Middle frontal gyrus (tissue), 1 donor: ENCODE results near the gene FBN2.
"Not testable (repeated sequence)": the region's sequence is repeated elsewhere in the genome, so short reads cannot be mapped to it uniquely, and the experiment has no call there.

ENCODE experiments used
- DNase-seq: peaks from one replicate; pipeline ENCODE4 v3.0.0-alpha.2; 2015; ENCODE audit warnings: low spot score; ENCODE audit errors: extremely low spot score

The FBN2 gene

DNA sequence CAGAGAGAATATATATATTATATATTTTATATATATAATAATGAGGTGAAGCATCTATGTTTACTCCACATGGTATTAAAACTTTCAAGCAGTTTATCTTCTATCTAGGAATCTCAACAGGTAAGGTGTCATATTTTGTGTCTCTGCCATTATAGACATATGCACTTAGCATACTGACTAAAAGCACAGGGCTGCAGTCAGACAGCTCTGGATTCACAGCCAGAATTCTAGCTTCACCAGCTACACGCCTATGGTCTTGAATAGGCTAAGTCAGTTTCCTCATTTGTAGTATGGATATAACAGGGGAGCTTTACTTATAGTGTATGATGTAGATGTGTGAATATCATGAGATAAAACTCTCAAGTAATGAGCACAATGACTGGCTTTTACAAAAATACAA lies 57.9 kb downstream of the FBN2 start:
- DNase-seq = no peak

DNA sequence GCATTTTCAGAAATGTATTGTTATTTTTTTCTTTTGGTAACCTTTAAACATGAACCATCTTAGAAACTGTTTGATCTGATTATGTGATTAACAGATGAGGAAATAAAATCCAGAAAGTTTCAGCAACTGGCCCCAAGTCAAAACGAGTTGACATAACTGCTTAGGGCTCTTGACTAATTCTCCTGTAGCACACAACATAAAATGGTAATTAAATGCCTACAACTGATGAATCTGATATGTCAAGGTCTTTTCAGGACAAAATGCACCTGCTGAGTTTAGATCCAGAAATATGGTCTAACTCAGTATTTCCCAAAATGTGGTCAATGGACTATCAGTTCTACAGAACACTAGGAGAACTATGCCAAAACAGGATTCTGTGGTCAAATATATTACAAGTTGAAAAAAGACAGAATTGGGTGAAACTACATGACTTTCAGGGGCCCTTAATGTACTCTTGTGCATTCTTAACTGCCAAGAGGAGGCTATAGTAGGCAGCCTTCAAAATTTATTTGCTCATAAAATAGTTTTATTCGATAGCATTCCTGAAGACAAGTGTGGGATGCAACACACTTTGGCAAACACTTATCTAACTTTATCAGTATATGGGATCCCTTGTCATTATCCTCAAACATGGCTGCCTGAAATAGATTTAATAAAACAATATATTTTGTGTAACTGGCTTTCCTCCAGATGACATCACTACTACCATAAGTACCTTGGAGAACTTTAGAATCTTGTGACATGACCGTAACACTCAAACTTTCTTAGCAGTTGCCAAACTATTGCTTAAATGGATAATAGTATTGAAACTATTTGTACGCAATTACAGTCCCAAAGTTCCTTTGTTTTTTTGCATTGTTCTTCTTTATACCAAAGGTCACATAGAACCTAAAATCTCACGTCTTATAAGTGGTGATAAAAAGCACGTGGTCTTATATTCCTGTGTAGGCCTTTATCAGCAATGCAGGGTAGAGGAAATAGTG lies 59.4 kb downstream of the FBN2 start:
- no peak for DNase-seq

DNA sequence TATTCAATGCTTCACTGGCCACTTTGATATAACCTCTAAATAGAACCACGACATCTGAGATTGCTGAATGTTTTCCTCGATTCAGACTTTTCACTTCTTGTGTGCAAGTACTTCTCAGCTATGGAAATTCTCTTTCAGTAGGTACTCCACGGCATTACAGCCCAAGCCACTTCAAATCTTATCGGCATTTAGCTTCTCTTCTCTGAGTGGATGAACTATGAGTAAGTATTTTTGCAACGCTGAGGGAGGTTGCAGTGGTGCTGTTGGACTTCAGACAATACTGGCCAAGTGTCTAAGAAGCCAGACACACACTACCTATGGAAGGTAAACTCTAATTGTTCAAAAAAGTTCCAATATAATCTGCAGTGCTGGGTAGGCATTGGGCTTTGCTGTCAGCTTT lies 60.1 kb downstream of the FBN2 start:
- DNase-seq = no peak

DNA sequence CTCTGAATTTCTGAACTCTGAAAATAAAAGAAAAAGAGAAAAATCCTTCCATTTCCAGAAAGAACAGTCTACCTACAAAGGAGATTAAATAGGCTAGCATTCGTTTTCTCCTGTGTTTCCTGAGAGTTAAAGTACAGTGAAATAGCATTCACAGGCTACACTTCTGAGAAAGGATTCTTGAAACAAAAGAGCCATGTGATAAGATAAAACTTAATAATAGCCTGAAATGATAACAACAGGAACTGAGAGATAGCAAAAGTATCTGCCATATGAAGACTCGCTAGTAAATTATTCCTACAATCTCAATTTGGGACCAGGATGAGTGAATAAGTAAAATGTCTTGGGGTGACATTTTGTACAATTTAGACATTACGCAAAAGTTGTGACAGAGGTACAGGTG lies 62.4 kb downstream of the FBN2 start:
- DNase-seq = no peak

DNA sequence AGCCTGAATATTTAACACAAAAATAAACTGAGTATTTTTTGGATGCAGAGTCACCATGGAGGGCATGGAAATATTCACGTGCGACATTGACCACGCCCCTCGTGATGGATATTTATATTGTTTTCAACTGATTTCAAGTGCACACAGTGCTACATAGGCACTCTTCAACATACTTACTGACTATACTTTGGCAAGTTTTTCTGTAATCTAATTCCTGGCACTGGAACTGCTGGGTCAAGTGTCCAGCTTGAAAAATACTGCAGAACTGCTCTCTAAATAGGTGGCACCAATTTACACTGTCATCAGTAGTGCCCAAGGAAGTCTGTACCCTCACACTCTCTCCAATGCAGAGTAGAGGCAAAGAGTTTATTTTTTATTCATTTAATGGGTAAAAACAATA lies 65.1 kb downstream of the FBN2 start:
- DNase-seq = no peak

DNA sequence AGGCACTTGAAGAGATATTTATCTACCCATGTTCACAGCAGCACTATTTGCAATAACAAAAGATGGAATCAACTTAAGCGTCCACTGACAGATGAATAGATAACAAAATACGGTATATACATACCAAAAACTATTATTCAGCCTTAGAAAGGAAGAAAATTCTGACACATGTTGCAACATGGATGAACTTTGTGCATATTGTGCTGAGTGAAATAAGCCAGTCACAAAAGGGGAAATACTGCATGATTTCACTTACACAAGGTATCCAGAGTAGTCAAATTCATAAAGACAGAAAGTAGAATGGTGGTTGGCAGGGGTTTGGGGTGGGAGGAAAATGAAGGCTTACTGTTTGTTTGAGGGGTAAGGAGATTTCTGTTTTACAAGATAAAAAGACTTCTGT lies 66.0 kb downstream of the FBN2 start:
- no peak for DNase-seq

DNA sequence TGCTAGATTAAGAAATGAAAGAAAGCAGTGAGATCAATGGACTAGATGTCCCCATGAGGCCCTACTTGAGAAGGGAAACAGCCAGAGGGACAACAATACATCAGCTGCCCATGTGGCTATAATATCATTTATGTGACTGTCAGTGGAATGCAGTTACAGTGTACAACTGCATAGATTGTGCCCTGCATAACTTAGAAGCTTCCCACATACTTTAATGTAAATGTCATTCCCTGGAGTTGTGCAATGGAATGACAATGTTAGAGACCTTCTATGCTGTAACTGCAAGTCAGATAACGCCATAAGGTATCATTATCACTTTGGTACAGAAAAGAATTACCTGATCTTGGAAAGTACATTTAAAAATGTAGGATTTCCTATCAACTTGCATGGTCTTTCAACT lies 67.4 kb downstream of the FBN2 start:
- no peak for DNase-seq

DNA sequence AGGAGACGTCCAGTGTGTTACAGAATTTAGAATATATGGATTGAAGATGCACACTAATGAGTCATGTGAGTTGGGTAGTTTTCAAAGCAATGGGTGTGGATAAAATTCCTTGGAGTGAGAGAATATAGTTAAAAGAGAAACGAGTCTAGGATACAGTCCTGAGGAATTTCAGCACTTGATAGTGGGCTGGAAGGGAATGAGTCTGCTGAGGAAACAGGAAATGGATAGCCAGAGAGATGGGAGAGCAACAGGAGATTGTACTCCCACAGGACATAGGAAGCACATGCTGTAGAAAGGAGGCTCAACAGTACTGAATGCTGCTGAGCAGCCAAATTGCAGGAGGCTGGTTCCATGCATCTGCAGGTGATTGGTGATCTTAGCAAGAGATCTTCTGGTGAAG lies 68.1 kb downstream of the FBN2 start:
- DNase-seq = no peak

DNA sequence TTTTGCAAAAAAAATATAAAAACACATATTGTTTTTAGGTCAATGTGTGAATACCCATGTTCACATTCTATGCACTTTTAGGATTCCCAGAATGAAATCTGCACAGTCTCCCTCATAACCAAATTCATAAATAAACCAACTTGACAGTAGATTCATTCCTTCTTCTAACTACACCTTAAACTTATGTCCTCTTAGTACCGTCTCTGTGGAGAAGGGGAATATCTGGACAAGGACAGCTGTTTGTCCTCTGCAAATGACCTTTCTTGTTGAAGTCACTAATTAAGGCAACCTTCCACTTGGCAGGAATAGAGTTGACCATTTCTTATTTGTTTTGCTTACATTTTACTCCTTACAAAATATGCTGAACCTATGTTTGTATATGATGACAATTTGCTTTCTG lies 71.1 kb downstream of the FBN2 start:
- no peak for DNase-seq

DNA sequence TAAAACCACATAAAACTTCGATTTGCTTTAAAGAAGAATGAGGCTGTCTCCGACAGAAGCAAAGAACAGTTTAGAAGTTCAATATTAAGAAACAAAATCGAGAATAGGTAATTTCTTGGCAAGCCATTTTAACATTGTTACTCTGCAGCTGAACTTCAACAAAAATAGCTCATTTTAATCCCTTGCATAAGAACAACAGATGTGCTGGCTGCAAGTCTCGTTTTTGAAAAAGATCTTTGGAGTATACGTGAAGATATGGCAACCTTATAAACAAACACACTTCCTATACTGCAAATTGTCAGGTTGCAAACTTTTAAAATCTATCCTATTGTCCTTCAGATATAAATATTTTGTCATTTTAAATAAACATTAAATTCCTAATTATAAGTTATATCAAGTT lies 71.5 kb downstream of the FBN2 start:
- no peak for DNase-seq

DNA sequence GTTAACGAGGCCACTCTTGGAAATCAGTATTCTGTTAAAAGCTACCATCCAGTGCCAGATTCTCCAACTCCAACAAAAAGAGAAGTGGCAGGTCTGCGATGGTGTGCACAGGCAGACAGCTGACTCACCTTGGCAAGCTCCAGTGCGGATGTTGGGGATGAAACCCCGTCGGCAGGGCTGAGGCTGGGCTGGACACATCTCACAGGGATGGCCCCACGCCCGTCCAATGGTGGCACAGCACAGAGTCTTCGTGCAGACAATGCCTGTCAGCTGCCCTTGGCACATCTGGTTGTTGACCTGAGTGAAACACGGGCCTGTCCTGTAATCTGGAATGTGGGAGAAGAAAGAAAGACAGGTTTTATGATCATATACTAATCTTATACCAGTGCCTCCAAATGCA lies 73.4 kb downstream of the FBN2 start:
- DNase-seq = no peak

DNA sequence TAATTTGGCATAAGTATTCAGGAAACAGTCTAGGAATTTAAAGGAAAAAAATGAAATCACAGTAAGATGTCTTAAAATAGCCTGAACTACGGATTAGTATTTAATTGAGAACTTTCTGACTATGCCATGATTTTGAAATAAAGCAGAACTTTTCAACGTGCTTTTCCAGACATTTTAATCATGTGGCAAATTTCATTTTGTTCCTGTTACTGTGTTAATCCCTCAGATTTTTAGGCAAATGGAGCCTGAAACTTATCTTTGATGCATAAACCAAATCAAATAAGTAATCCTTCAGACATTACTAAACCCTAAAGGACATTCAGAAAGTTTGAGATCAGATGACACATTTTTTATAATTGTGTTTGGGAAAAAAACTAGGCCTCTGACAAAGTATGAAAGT lies 75.7 kb downstream of the FBN2 start:
- DNase-seq = no peak

DNA sequence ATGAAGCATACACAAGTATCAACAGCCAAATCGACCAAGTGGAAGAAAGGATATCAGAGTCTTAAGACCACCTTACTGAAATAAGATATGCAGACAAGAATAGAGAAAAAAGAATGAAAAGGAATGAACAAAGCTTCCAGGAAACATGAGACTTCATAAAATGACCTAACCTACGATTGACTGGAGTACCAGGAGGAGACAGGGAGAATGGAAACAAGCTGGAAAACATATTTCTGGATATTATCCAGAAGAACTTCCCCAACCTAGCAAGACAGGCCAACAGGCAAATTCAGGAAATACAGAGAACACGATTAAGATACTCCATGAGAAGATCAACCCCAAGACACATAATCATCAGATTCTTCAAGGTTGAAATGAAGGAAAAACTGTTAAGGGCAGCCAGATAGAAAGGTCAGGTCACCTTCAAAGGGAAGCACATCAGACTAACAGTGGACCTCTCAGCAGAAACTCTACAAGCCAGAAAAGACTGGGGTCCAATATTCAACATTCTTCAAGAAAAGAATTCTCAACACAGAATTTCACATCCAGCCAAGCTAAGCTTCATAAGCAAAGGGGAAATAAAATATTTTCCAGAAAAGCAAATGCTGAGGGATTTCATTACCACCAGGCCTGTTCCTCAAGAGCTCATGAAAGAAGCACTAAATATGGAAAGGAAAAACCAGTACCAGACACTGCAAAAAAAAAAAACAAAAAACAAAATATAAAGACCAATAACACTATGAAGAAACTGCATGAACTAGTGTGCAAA lies 80.7 kb downstream of the FBN2 start:
- not testable (repeated sequence) for DNase-seq

DNA sequence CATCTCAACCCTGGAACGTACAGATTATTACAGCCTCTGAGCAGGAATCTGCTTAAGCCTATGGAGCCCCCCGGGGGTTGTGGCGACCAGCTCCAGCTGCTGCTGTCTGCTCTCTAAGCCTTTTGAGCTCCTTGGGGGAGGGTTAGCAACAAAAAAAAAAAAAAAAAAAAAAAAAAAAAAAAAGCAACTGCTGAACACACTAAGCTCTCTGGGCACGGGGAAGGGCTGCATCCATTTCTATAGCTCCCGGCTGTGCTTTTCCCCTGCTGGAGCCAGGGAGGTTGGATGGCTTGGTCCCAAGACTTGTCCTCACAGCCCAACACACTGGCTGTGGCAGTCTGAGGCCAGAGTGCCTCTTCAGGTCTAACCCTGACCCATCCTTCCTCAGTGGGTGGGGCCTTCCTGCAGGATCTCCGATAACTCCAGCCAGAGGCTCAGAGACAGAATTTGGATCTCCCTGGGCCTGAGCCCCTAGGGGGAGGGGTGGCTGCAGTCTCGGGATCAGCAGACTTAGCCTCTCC lies 82.1 kb downstream of the FBN2 start:
- DNase-seq = no peak

DNA sequence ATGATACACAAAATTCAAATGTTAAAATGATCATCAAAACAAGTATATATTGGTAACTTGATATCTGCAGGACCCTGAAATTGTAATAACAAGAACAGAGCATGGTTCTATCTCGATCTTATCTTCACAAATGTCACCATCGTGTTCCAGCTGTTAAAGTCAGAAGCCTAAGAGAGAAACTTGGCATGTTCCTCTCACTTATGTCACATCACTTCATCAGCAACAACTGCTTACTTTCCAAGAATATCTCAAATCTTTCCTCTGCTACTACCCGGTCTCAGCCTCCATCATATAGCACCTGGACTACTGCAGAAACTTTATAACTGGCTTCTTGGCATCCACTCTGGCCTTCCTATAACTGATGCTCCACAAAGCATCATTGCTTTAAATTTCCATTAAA lies 84.9 kb downstream of the FBN2 start:
- no peak for DNase-seq

DNA sequence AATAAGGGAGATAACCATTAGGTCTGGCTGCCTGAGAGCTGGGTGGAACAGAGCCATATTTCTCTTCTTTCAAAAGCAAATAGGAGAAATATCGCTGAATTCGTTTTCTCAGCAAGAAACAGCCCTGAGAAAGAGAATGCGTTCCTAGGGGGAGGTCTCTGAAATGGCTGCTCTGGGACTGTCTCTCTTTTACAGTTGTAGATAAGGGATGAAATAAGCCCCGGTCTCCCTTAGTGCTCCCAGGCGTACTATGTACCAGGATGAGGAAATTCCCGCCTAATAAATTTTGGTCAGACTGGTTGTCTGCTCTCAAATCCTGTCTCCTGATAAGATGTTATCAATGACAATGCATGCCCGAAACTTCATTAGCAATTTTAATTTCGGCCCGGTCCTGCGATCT lies 90.8 kb downstream of the FBN2 start:
- not testable (repeated sequence) for DNase-seq

DNA sequence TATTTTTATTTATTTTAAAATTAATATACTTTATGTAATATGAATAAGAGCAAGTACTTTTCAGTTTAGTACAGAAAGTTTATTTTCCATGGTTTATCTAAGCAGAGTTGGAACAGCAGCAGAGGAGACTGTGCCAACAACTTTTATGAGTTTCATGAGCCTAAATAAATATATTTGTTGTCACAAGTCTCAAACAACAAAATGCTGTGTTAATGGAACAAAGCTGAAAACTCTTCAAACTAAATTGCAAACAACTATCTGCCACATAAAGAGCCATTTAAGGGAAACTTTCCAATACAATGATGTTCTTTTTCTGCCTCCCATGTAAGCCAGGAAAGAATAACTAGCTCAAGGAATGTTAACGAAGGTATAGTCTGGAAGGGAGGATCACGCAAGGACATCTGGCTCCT lies 96.1 kb downstream of the FBN2 start:
- no peak for DNase-seq

DNA sequence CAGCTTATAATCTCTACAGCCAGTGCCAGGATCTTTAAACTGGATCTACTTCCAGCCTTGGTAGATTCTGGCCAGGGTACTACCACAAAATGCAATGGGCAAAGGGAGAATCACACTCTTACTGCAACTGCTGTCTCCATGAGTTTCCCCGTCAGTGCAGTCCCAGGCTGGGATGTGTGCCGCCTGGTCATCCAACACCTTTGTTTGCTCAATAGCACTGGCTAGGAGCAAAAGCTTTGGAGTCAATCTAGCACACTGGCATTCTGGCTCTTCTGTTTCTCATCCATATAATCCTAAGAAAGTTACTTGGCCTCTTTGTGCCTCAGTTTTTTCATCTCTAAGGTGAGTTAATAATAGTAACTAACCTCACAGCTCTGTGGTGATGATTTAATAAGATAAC lies 96.9 kb downstream of the FBN2 start:
- DNase-seq = no peak

DNA sequence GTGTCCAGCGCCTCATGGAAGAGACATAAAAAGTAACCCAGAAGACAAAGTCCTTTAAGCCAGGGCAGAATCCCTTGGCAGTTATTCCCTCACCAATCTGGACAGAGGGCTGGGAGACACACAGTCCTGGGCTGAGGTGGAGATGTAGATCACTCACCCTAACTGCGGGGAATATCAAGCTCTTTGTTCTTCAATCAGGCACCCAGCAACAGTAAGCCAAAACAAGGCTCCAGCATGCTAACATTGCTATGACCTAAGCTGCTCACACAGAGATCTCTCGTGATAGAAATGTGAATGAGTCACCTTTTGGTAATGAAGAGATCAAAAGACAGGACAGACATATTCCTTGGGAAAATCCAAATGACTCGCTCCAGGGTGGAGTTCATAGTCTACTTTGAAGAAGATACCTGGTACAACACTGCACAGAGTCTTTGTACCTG lies 101.3 kb downstream of the FBN2 start:
- DNase-seq = no peak

DNA sequence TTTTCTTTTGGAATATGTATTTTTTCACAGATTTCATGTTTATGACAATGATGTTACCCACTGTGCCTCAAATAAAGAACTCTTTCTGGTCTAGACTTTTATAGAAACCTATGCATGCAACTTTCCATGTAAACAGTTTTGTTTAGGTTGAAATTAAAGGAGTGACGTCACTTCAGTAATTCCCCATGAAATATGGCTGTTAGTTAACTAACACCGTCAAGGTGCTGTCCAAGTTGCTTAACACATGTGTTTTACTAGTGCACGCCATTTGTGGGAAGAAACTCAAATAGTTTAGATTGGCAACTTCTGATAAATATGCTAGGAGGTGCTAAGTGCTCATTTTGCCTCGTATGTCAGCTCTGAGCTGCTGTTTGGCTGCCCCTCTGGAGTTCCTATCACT lies 102.2 kb downstream of the FBN2 start:
- no peak for DNase-seq

DNA sequence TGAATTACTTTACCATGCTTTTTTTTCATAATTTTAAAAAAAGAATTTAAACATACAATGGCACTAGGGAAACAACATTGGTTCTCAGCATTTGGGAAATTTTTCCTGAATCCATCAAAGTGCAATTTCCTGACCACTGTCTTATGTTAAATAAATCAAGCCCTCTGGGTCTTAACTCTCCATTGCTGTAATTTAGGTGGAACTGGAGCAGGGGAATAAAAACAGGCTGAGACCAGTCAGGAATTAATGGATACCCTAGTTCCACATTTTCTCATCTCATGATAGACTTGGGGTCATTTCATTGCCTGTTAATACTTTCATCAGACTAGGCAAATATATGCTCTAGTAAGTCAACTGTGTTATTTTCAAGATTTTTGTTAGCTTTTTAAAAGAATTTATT lies 103.1 kb downstream of the FBN2 start:
- no peak for DNase-seq

DNA sequence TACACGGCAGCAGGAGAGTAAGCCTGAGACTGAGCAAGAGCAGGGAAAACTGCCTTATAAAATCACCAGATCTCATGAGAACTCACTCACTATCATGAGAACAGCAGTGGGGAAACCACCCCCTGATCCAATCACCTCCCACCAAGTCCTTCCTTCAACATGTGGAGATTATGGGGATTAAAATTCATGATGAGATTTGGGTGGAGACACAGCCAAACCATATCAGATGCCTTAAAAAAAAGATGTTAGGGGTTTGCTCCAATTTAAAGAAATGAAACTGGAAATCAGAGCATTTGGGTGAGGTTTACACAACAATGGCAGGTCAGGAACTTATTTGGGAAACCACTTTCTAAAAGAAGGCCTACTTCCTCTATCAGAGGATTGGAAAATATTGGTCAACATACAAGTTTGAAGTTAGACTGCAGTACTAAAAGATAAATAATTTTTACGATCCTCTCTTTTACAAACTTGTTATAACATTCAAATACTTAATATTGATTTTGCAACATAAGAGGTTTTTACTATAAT lies 105.1 kb downstream of the FBN2 start:
- no peak for DNase-seq
